ENCODE data around the gene SLC1A2. TPM values are rescaled to one million over a fixed set of nuclear protein-coding genes. Genes with fewer than 3 reads are reported as not detected.

Gene SLC1A2
- total RNA-seq, 1 donor from 2014 or later: 4.9 TPM

- H3K4me3 ChIP-seq: no peak overlapping the region
- no peaks in the 10 kb centered on the region for H3K9me3 ChIP-seq (ENCODE audit: low read depth)
- H3K27me3 Mint-ChIP-seq (ENCODE audit: insufficient read depth, low read depth): peaks cover 7% of the 10 kb centered on the region
- H3K36me3 ChIP-seq: no peaks in the 10 kb centered on the region
- H3K4me3 Mint-ChIP-seq: no peak overlapping the region
- H3K9ac ChIP-seq: no peak overlapping the region
- H4K20me1 ChIP-seq (ENCODE audit: low read depth): no peaks in the 10 kb centered on the region
- peaks cover 3% of the 10 kb centered on the region for H3K4me1 ChIP-seq
- DNase-seq (ENCODE audit: low spot score): no peak
- TF ChIP-seq EZH2 (IDR thresholded peaks at IDR 0.05) (no peak), CTCF (IDR thresholded peaks at IDR 0.05) (no peak), EZH2phosphoT487 (IDR thresholded peaks at IDR 0.05) (no peak)
- no peaks in the 10 kb centered on the region for H3K36me3 Mint-ChIP-seq
- H3K9me3 Mint-ChIP-seq: no peaks in the 10 kb centered on the region
- H3K4me2 ChIP-seq: no peak overlapping the region
- H3F3A ChIP-seq (ENCODE audit: low read depth): no peaks in the 10 kb centered on the region
- no peaks in the 10 kb centered on the region for H3K27me3 ChIP-seq
- H3K27ac ChIP-seq: no peak overlapping the region
- peaks cover 10% of the 10 kb centered on the region for H3K4me1 Mint-ChIP-seq
- no peak overlapping the region for H2AFZ ChIP-seq (replicated peaks)
- no peaks in the 10 kb centered on the region for H3K79me2 ChIP-seq (ENCODE audit: low read depth)
- H3K27ac Mint-ChIP-seq: no peak overlapping the region
Observed at GRCh38 chr11:35241531-35241930, 177.8 kb downstream of the SLC1A2 start.

GRCh38 chr11:35241083-35241482 is 178.3 kb downstream of the SLC1A2 start:
- Mint-ChIP-seq H3K27me3 (ENCODE audit: insufficient read depth, low read depth) (peaks cover 5% of the 10 kb centered on the region), H3K9me3 (no peaks in the 10 kb centered on the region), H3K36me3 (no peaks in the 10 kb centered on the region), H3K27ac (no peak overlapping the region), H3K4me1 (peaks cover 10% of the 10 kb centered on the region), H3K4me3 (no peak overlapping the region)
- Histone ChIP-seq H3K4me3 (no peak overlapping the region), H3K9me3 (ENCODE audit: low read depth) (no peaks in the 10 kb centered on the region), H3K36me3 (no peaks in the 10 kb centered on the region), H3K4me2 (no peak overlapping the region), H3F3A (ENCODE audit: low read depth) (no peaks in the 10 kb centered on the region), H3K79me2 (ENCODE audit: low read depth) (no peaks in the 10 kb centered on the region), H2AFZ (replicated peaks) (no peak overlapping the region), H4K20me1 (ENCODE audit: low read depth) (no peaks in the 10 kb centered on the region), H3K27ac (no peak overlapping the region), H3K4me1 (peaks cover 3% of the 10 kb centered on the region), H3K9ac (no peak overlapping the region), H3K27me3 (no peaks in the 10 kb centered on the region)
- DNase-seq (ENCODE audit: low spot score): no peak
- no peak for TF ChIP-seq EZH2 (IDR thresholded peaks at IDR 0.05)
- TF ChIP-seq CTCF (IDR thresholded peaks at IDR 0.05): no peak
- TF ChIP-seq EZH2phosphoT487 (IDR thresholded peaks at IDR 0.05): no peak

GRCh38 chr11:35239471-35240075 is 179.8 kb downstream of the SLC1A2 start:
- no peak overlapping the region for H3K9ac ChIP-seq
- TF ChIP-seq EZH2 (IDR thresholded peaks at IDR 0.05) (no peak), EZH2phosphoT487 (IDR thresholded peaks at IDR 0.05) (no peak), CTCF (IDR thresholded peaks at IDR 0.05) (no peak)
- H3K27me3 ChIP-seq: no peaks in the 10 kb centered on the region
- H3K36me3 ChIP-seq: no peaks in the 10 kb centered on the region
- H3K27ac ChIP-seq: no peak overlapping the region
- Mint-ChIP-seq H3K27ac (no peak overlapping the region), H3K9me3 (peaks cover 3% of the 10 kb centered on the region), H3K4me3 (no peak overlapping the region), H3K27me3 (ENCODE audit: insufficient read depth, low read depth) (peaks cover 5% of the 10 kb centered on the region), H3K4me1 (peaks cover 10% of the 10 kb centered on the region), H3K36me3 (no peaks in the 10 kb centered on the region)
- no peak overlapping the region for H2AFZ ChIP-seq (replicated peaks)
- H3K9me3 ChIP-seq (ENCODE audit: low read depth): no peaks in the 10 kb centered on the region
- no peak for DNase-seq (ENCODE audit: low spot score)
- H4K20me1 ChIP-seq (ENCODE audit: low read depth): no peaks in the 10 kb centered on the region
- H3K79me2 ChIP-seq (ENCODE audit: low read depth): no peaks in the 10 kb centered on the region
- peaks cover 3% of the 10 kb centered on the region for H3K4me1 ChIP-seq
- no peak overlapping the region for H3K4me3 ChIP-seq
- no peaks in the 10 kb centered on the region for H3F3A ChIP-seq (ENCODE audit: low read depth)
- H3K4me2 ChIP-seq: no peak overlapping the region

Measured in neural progenitor cell (in vitro differentiated cells).